Esophagus squamous epithelium (tissue), 4 donors: ENCODE results near the gene CELA2B.

Experiments
- CTCF ChIP-seq, 6 experiments: fragments of 450-650 bp in 4 of 6; fragments of 200-600 bp in 2 of 6; sonication (generic) in 2 of 6; IDR thresholded peaks; one replicate each; pipeline ENCODE4 v1.5.1; 2016 to 2019; ENCODE audit warnings: antibody characterized with exemption in 6 of 6, mild to moderate bottlenecking in 4 of 6, moderate library complexity in 4 of 6
- POLR2A ChIP-seq, 4 donors: fragments of 450-650 bp; IDR thresholded peaks; one replicate each; pipeline ENCODE4 v1.6.1; 2017; ENCODE audit warnings: antibody characterized with exemption in 4 of 4, mild to moderate bottlenecking in 4 of 4, moderate library complexity in 3 of 4

GRCh38 chr1:15522551-15522950, 46.6 kb downstream of the CELA2B start:
- no peak for TF ChIP-seq CTCF (IDR thresholded peaks at IDR 0.05)
- no peak for TF ChIP-seq POLR2A (IDR thresholded peaks at IDR 0.05)
